Gastroesophageal sphincter (tissue), 4 donors: Measurements from ENCODE around the gene ADPRHL1. TPM values are rescaled to one million over a fixed set of nuclear protein-coding genes. Genes with fewer than 3 reads are reported as not detected.
A peak's percentile ranks its signal among the peaks of the same experiment; 100 is the strongest.

Experiments
- ATAC-seq: fragments of 150-250 bp; one replicate; pipeline ENCODE4 v1.9.1; 2016; ENCODE audit warnings: mild to moderate bottlenecking, moderate library complexity
- H3K27ac ChIP-seq, 4 donors: fragments of 200-600 bp; sonication (generic) in 3 of 4; 1 replicate in 3 of 4; 2 replicates in 1 of 4; pipeline ENCODE4 v1.5.1; 2016 to 2019
- H3K27me3 ChIP-seq: fragments of 200-600 bp; sonication (generic); one replicate; pipeline ENCODE4 v1.5.1; 2019
- H3K36me3 ChIP-seq, 2 donors: fragments of 200-600 bp; sonication (generic); one replicate each; pipeline ENCODE4 v1.5.1; 2019; ENCODE audit warnings: control low read depth in 1 of 2
- H3K4me1 ChIP-seq, 3 donors: fragments of 200-600 bp; sonication (generic); 1 replicate in 2 of 3; 2 replicates in 1 of 3; pipeline ENCODE4 v1.5.1; 2016 to 2019; ENCODE audit warnings: control low read depth in 2 of 3
- H3K4me3 ChIP-seq, 2 donors: fragments of 200-600 bp; sonication (generic); one replicate each; pipeline ENCODE4 v1.5.1; 2019; ENCODE audit warnings: mild to moderate bottlenecking in 1 of 2, moderate library complexity in 1 of 2
- H3K9me3 ChIP-seq, 3 donors: fragments of 200-600 bp; sonication (generic); one replicate each; pipeline ENCODE4 v1.5.1; 2017 to 2019; ENCODE audit warnings: control low read depth in 2 of 3
- EP300 ChIP-seq: sonication (generic); formaldehyde crosslinking; IDR thresholded peaks from one replicate; pipeline ENCODE4 v1.6.1; 2017; ENCODE audit warnings: antibody characterized with exemption, mild to moderate bottlenecking
- POLR2A ChIP-seq, 2 donors: fragments of 450-650 bp; IDR thresholded peaks; one replicate each; pipeline ENCODE4 v1.6.1; 2017; ENCODE audit warnings: antibody characterized with exemption in 2 of 2, mild to moderate bottlenecking in 2 of 2, moderate library complexity in 1 of 2
- POLR2AphosphoS5 ChIP-seq: sonication (generic); formaldehyde crosslinking; IDR thresholded peaks from one replicate; pipeline ENCODE4 v1.6.1; 2017; ENCODE audit warnings: antibody characterized with exemption
- WGBS, 2 donors: methylation state at CpG; one replicate each; pipeline ENCODE4 v1.1.5; 2018; ENCODE audit warnings: low coverage in 1 of 2; 5-methylcytosine and 5-hydroxymethylcytosine counted together
- total RNA-seq, 4 donors: library from RNA; depleted of rRNA; stranded (reverse); fragments of >200 nt; gene quantifications; one replicate each; pipeline ENCODE4 v1.1.0, GENCODE V29; 2016
- TF ChIP-seq, protein P1 (sequence below), 4 experiments: fragments of 200-600 bp in 2 of 4; fragments of 450-650 bp in 2 of 4; sonication (generic) in 1 of 4; IDR thresholded peaks; one replicate each; pipeline ENCODE4 v1.5.1; 2017 to 2019; ENCODE audit warnings: antibody characterized with exemption in 4 of 4, mild to moderate bottlenecking in 2 of 4, moderate library complexity in 2 of 4

The ADPRHL1 gene
- total RNA-seq, 4 donors from 2014 or later, result 4.7 to 33.8 (median 8.9) TPM

DNA sequence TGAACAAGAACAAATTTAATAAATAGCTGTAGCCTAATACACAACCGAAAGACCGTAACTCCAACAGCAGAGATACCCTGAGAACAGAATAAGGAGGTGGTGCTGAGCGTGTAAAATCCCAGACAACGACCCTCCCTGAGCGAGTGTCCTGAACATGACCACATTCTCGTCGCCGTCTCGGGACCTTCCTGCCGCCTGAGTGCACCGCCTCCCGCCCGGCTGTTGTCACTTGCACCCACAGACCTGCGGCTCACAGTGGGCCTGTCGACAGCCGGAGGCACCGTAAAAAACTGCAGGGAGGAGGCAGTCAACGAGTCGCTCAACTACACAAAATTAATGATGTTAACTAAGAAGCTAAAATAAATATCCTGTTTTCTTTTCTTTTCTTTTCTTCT, 53.5 kb downstream of the ADPRHL1 start:
- H3K36me3 ChIP-seq, result no peaks in the 10 kb centered on the region
- peak overlapping the region in 2 of 4 donors; percentile 67 to 85 for H3K27ac ChIP-seq
- TF ChIP-seq POLR2AphosphoS5, result no peak
- no peak for TF ChIP-seq POLR2A (IDR thresholded peaks at IDR 0.05)
- TF ChIP-seq EP300, result no peak
- TF ChIP-seq, protein P1, sequence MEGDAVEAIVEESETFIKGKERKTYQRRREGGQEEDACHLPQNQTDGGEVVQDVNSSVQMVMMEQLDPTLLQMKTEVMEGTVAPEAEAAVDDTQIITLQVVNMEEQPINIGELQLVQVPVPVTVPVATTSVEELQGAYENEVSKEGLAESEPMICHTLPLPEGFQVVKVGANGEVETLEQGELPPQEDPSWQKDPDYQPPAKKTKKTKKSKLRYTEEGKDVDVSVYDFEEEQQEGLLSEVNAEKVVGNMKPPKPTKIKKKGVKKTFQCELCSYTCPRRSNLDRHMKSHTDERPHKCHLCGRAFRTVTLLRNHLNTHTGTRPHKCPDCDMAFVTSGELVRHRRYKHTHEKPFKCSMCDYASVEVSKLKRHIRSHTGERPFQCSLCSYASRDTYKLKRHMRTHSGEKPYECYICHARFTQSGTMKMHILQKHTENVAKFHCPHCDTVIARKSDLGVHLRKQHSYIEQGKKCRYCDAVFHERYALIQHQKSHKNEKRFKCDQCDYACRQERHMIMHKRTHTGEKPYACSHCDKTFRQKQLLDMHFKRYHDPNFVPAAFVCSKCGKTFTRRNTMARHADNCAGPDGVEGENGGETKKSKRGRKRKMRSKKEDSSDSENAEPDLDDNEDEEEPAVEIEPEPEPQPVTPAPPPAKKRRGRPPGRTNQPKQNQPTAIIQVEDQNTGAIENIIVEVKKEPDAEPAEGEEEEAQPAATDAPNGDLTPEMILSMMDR (IDR thresholded peaks at IDR 0.05), result no peak
- ATAC-seq, result no peak
- peaks cover 5% of the 10 kb centered on the region for H3K27me3 ChIP-seq
- WGBS, 2 donors, result 85 to 91% methylated on average over 9 to 12 of the region's 19 CpGs
- no peak overlapping the region for H3K4me3 ChIP-seq
- no peaks in the 10 kb centered on the region for H3K9me3 ChIP-seq
- peaks cover 0 to 31% (median 0%) of the 10 kb centered on the region in 3 donors for H3K4me1 ChIP-seq

DNA sequence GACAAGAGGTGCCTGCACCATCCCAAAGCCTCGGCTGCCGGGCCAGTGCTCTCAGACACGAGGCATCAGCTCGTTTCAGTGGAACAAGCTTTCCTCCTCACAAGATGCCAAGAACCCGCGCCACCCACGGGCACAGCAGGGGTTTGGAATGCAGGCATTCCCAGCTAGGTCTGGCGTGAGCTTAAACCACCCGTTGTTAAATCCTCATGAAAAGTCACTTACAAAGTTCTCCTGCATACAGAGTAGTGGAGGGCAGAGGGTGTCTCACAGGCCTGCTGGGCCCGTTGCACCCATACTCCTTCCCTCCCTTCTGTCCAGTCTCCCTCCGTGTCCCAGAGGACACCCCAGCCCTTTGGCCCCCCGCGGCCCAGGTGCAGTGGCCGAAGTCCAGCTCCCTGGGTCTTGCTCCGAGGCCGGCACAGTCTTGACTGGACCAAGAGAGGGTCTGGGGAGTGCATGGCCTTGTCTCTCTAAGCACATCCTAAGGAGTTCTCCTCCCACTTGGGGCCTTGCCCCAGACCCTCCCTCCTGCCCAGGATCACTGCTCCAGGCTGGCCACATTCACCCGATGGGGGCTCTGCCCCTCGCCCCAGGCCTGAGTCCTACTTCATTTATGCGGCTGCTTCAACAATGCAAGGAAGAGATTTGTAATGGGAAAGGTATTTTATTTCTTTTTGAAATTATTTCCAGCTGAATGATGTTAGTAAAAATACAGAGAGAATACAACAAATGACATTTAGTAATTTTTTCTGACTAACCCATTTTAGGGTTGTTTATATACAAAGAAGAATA, 54.1 kb downstream of the ADPRHL1 start:
- Histone ChIP-seq H3K9me3 (no peaks in the 10 kb centered on the region), H3K27ac (peak overlapping the region in 3 of 4 donors; percentile 63 to 85 (median 67)), H3K36me3 (no peaks in the 10 kb centered on the region), H3K27me3 (peaks cover 5% of the 10 kb centered on the region), H3K4me3 (no peak overlapping the region), H3K4me1 (peaks cover 0 to 35% (median 2%) of the 10 kb centered on the region in 3 donors)
- no peak for ATAC-seq
- 68% methylated on average over 9 of the region's 19 CpGs; no CpG with 5 or more reads in 1 of the 2 donors for WGBS, 2 donors
- TF ChIP-seq, protein P1 (IDR thresholded peaks at IDR 0.05), result no peak
- TF ChIP-seq POLR2AphosphoS5 (no peak), POLR2A (IDR thresholded peaks at IDR 0.05) (no peak), EP300 (no peak)

DNA sequence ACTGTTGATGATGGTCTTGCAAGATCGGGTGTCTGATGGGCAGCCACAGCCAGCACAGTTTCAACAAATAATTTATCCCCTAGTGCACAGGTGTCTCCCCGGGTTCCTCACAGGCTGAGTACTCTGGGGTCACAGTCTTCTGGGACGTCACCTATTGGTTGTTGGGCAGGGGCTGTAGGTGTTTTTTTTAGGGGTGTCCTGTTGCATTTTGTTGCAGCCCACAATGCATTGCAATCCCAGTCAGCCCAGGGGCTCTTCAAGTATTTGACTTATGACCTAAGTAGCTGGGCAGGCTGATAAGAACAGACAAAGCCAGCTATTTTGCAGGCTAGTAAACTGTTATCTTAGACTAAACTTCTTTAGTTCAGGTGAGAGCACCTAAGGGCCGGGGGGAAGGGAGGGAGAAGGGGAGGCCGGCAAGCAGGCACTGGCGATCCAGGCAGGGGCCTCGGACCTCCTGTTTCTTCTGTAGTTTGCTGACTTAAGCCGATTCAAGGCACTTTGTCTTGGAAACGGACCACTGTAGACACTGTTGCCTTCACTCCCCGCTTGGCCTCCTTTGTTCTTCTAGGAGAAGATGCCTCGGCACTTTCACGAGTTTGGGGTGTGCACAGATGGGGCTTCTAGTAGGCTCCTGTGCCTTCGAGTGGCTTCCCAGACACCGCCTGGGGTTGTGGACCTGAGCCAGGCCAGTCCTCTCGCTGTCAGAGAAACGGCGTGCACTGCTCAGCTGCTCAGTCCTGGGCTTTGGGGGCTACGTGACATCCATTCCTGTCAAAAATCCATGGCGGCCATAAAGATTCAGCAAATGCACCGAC, 55.5 kb downstream of the ADPRHL1 start:
- H3K9me3 ChIP-seq, result no peaks in the 10 kb centered on the region
- peaks cover 0 to 47% (median 8%) of the 10 kb centered on the region in 3 donors for H3K4me1 ChIP-seq
- WGBS, 2 donors, result 58 to 68% methylated on average over 6 to 7 of the region's 20 CpGs
- H3K36me3 ChIP-seq, result no peaks in the 10 kb centered on the region
- TF ChIP-seq, protein P1 (IDR thresholded peaks at IDR 0.05), result no peak
- TF ChIP-seq POLR2A (IDR thresholded peaks at IDR 0.05), result no peak
- TF ChIP-seq POLR2AphosphoS5, result no peak
- TF ChIP-seq EP300, result no peak
- H3K27me3 ChIP-seq, result peaks cover 5% of the 10 kb centered on the region
- no peak overlapping the region for H3K4me3 ChIP-seq
- no peak for ATAC-seq
- H3K27ac ChIP-seq, result peak overlapping the region in 1 of 4 donors; percentile 85

DNA sequence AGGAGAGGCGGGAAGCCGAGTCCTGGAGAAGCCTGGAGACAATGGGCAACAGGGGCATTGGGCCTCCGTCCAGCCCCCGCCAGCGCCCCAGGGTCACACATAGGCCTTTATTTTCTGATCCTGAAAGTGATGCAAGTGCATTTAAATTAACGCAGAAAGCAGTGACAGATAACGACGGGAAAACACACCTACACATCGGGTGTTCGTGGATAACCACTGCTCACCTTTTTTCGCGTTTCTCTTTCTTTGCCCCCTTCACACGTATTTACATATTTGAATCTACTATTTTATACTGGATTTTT, 59.0 kb downstream of the ADPRHL1 start:
- no peaks in the 10 kb centered on the region for H3K9me3 ChIP-seq
- no peaks in the 10 kb centered on the region for H3K27me3 ChIP-seq
- H3K36me3 ChIP-seq, result no peaks in the 10 kb centered on the region
- ATAC-seq, result no peak
- 41 to 59% methylated on average over 10 to 11 of the region's 13 CpGs for WGBS, 2 donors
- H3K27ac ChIP-seq, result peak overlapping the region in 2 of 4 donors; percentile 57 to 66
- peaks cover 0 to 27% (median 8%) of the 10 kb centered on the region in 3 donors for H3K4me1 ChIP-seq
- no peak for TF ChIP-seq EP300
- TF ChIP-seq, protein P1 (IDR thresholded peaks at IDR 0.05), result peak in 1 of 4 experiments; percentile 1
- peak overlapping the region in 1 of 2 donors; percentile 71 for H3K4me3 ChIP-seq
